GM18502 (cell line): Measurements from ENCODE around the gene RPAP3.

Experiments
- ATAC-seq: cut with Tn5 transposase; IDR thresholded peaks from one replicate; pipeline ENCODE4 v1.9.1; 2021; ENCODE audit warnings: mild to moderate bottlenecking; ENCODE audit not compliant: unreplicated experiment, poor library complexity

RPAP3 gene, protein sequence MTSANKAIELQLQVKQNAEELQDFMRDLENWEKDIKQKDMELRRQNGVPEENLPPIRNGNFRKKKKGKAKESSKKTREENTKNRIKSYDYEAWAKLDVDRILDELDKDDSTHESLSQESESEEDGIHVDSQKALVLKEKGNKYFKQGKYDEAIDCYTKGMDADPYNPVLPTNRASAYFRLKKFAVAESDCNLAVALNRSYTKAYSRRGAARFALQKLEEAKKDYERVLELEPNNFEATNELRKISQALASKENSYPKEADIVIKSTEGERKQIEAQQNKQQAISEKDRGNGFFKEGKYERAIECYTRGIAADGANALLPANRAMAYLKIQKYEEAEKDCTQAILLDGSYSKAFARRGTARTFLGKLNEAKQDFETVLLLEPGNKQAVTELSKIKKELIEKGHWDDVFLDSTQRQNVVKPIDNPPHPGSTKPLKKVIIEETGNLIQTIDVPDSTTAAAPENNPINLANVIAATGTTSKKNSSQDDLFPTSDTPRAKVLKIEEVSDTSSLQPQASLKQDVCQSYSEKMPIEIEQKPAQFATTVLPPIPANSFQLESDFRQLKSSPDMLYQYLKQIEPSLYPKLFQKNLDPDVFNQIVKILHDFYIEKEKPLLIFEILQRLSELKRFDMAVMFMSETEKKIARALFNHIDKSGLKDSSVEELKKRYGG

GRCh38 chr12:47705566-47706425 lies at the start of gene RPAP3:
Gene RPAP3, minus strand, starts transcription at chr12:47706030. Its CDS starts 3,190 bp downstream, at chr12:47702840.
- peak; percentile 80 for ATAC-seq

DNA sequence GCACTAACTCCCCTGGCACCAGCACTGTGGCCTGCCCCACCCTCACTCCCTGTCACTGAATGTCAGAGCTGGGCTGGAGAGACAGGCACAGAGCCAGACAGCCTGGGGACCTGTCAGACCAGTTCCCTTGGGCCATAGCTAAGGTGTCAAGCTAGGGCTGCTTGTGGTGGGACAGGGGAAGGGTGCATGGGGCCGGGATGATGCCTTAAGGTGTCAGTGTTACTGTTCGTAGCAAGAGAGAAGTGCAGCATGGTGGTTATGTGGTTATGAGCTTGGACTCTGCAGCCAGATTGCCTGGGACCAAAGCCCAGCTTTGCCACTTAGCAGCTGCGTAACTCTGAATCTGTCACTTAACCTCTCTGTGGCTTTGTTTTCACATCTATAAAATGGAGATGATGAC lies 49.1 kb upstream of the RPAP3 start:
- peak; percentile 19 for ATAC-seq

- no peak for ATAC-seq
These were observed 48.3 kb upstream of the RPAP3 start for GRCh38 chr12:47754126-47754525.

DNA sequence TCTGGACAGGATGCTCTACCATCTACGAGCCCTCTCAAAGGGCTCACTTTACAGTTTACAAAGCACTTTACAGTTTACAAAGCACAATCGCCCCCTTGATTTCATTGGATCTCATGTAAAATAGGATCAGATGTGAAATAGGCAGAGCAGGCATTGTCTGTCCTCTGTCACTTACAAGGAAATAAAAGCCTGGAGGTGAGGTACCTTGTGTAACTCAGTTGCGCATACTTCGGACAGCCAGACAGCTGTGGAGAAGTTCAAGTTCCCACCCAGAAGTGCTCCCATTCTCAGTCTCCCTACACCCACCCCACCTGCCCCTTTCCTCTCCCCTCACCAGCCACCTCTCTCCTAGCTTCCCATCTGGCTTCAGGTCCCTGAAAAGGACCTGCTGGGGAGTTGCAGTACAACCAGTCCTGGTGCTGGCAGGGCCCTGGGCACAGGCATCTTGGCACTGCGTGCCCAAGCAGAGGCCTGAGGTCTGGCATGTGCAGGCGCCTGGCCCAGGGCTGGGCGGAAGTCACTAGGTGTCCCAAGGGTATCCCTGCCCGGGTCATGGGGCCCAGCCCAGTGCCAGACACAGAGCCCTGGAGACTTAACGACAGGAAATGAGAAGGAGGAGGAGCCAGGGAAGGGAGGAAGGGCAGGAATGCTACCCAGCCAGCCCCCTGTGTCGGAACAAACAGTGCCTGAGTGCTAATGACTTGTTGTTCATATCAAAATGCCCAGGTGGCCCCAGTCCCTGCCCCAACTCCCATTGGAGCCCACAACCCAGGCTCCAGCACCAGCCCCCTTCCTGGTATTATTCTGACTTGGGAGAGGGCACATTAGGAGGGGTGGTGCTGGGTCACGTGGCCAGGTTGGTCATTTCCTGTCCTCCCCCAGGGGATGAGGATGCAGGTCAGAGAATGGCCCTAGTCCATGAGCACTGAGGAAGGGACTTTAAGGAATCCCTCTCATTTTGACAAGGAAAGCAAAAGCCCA lies 47.5 kb upstream of the RPAP3 start:
- no peak for ATAC-seq

DNA sequence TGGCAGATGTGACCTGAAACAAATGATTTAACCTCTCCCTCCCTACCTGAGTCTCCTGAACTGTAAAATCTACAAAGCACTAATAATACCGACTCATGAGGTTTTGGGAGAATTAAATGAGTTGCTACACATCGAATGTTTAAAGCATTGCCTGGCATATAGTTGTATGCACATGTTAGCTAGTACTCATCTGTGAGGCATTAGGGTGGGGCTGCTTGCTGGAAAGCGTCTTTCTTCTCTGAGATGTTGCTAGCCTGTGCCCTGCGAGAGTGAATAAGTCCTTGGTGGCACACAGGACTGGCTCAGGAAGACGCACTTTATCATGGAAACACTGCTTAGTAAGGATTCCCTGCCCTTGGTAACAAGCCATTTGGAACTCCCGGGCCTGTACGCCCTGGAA lies 46.7 kb upstream of the RPAP3 start:
- no peak for ATAC-seq

DNA sequence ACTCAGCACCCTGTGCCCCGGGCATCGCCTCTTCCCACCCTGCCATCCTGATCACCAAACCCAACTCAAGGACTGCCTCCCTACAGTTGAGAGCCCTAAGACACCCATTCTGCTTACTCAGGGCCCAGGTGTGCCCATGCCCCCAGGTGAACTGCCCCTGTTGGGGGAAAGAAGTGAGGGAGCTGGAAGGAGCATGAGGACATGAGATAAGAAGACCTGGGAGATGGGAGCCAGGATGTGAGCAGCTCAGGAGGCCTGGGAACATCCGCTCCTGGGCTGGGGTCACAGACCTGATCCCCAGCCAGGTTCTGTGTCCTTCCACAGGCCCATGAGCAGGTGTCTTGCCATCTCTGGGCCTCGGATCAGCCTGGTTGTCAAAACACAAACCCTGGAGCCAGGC lies 46.3 kb upstream of the RPAP3 start:
- ATAC-seq = no peak

DNA sequence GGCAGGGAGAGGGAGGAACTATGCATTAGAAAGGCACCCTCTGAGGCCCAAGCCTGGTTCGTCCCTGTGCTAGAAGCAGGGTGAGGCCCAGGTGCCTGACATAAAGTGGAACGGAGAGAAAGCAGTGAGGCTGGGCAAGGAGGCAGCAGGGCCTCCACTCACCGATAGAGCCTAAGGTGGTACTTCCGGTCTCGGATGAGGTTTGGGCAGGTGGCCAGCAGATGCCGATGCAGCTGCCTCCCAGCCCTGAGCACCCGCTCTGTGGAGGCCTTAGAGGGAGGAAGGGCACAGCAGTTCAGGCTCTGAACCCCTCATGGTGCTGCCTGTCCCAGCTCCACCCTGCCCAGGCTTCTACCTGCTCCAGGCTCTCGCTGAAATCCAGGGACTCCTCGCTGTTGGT lies 45.7 kb upstream of the RPAP3 start:
- no peak for ATAC-seq

DNA sequence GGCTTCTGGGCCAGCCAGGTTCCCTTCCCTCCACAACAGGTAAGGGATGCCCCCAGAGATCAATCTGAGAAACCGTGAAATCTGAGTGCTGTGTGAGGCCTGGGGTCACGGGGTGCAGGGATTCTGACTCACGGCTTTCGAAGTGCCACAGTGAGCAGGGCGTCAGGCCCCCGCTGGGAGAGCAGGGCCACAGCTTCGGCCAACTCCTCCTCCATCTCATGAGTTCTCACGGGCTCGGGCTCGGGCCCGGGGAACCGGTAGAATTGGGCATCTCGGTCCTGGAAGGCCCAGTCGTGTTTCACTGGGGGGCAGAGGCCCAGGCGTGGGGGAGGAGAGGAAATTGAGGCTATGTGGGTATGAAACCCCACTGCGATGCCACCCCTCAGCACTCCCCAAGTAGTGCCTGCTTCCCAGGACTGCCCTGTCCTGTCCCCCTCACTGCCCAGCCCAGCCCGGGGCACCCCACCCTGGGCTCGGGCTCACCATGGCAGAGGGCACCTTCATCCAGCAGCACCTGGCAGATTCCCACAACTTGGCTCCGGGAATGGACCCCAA lies 45.2 kb upstream of the RPAP3 start:
- no peak for ATAC-seq

DNA sequence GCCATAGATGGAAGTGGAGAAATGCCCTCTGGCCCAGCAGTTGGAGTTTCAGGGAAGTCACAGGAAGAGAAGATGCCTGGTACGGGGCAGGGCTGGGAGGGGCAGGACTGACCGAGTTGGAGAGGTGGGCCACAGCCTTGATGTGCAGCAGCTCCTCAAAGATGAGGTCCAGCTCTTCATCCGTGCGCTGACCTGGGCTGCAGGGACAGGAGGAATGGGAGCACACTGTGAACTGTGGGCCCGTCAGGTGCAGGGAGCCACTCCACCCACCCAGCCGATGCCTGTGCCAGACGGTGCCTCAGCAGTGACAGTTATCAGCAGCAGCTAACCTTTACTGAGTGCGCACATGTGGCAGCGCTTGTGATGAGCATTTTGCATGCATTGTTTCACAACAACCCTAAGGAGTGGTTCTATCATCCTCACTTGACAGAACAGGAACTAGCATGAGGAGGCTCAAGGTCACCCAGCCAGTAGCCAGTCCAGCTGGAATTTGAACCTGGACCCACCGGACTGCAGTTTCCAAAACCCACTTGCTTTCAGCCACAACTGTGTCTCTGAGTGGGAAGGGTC lies 44.5 kb upstream of the RPAP3 start:
- no peak for ATAC-seq

DNA sequence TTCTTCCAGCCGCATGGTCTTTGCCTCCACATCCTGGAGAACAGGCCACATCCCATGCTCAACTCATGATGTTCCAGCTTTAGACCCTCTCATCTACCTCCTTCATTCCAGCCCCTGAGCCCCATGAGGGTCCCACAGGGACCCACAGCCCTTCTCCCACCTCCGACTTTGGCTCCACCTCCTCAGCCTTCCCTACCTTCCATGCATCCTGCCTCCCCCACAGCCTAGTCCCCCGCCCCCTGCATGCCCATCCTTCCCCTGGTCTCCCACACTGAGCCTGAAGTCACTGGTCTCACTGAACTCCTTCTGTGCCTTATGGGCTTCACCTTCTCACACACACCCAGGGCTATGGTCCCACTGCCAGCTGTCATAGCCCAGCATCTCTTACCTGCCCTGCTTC lies 43.1 kb upstream of the RPAP3 start:
- no peak for ATAC-seq

GRCh38 chr12:47748507-47748828 lies 42.6 kb upstream of the RPAP3 start:
- no peak for ATAC-seq

GRCh38 chr12:47747596-47748506 lies 42.0 kb upstream of the RPAP3 start:
- ATAC-seq = no peak

- no peak for ATAC-seq
These were observed 41.3 kb upstream of the RPAP3 start for GRCh38 chr12:47747126-47747525.

- no peak for ATAC-seq
These were observed 40.7 kb upstream of the RPAP3 start for GRCh38 chr12:47746523-47746922.

DNA sequence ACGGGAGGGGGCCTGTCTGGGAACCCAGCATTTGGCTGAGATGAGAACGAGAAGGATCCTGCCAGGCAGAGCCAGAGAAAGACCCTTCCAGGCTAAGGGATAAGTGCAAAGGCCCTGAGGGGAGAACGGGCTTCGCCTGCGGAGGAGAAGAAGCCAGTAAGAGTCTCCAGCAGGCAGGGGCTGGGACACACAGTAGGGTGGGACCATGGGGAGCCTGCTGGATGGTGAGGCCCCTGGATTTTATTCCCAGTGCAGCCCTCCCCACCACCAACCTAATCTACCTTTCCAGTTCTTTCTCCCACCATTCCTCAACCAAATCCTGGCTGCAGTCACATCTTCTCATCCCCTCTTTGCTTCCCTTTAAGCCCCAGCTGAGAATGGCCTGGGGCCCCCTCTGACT lies 40.2 kb upstream of the RPAP3 start:
- no peak for ATAC-seq

- no peak for ATAC-seq
These were observed 39.7 kb upstream of the RPAP3 start for GRCh38 chr12:47745485-47746041.

- ATAC-seq = no peak
These were observed 39.1 kb upstream of the RPAP3 start for GRCh38 chr12:47744778-47745436.
